Activated T-helper 17 cell treated with anti-CD3 and anti-CD28 coated beads, Interleukin-2, amount 50 U/mL, for 72 hours (primary cell): ENCODE measurements around the gene DLGAP1. TPM values are rescaled to one million over a fixed set of nuclear protein-coding genes. Genes with fewer than 3 reads are reported as not detected.

Experiments used
- ATAC-seq: fragments of 150-1000 bp; cut with Tn5 transposase; replicated peaks from 2 replicates; pipeline ENCODE4 v1.10.0; 2021; ENCODE audit warnings: mild to moderate bottlenecking, moderate library complexity
- H3K27ac Mint-ChIP-seq: one replicate; pipeline ENCODE4 v1.8.0; 2022; ENCODE audit warnings: mixed read lengths
- H3K27me3 Mint-ChIP-seq: one replicate; pipeline ENCODE4 v1.8.0; 2022; ENCODE audit warnings: mixed read lengths
- H3K36me3 Mint-ChIP-seq: one replicate; pipeline ENCODE4 v1.8.0; 2022; ENCODE audit warnings: low read depth, mild to moderate bottlenecking, mixed read lengths
- H3K4me1 Mint-ChIP-seq: one replicate; pipeline ENCODE4 v1.8.0; 2022; ENCODE audit warnings: mixed read lengths
- H3K4me3 Mint-ChIP-seq: one replicate; pipeline ENCODE4 v1.8.0; 2022; ENCODE audit warnings: mild to moderate bottlenecking, mixed read lengths
- H3K9me3 Mint-ChIP-seq: one replicate; pipeline ENCODE4 v1.8.0; 2022; ENCODE audit warnings: mixed read lengths
- total RNA-seq, 2 donors: library from RNA; stranded (reverse); gene quantifications; one replicate each; pipeline ENCODE4 v1.2.3, GENCODE V29; 2022

Gene DLGAP1
- total RNA-seq, 2 donors from 2014 or later: 1.1 to 1.2 TPM

GRCh38 chr18:4230450-4231168, 224.5 kb downstream of the DLGAP1 start:
- Mint-ChIP-seq H3K4me3 (no peak overlapping the region), H3K4me1 (no peaks in the 10 kb centered on the region), H3K27ac (no peak overlapping the region), H3K27me3 (no peaks in the 10 kb centered on the region), H3K9me3 (peaks cover 17% of the 10 kb centered on the region), H3K36me3 (no peaks in the 10 kb centered on the region)
- ATAC-seq: no peak

DNA sequence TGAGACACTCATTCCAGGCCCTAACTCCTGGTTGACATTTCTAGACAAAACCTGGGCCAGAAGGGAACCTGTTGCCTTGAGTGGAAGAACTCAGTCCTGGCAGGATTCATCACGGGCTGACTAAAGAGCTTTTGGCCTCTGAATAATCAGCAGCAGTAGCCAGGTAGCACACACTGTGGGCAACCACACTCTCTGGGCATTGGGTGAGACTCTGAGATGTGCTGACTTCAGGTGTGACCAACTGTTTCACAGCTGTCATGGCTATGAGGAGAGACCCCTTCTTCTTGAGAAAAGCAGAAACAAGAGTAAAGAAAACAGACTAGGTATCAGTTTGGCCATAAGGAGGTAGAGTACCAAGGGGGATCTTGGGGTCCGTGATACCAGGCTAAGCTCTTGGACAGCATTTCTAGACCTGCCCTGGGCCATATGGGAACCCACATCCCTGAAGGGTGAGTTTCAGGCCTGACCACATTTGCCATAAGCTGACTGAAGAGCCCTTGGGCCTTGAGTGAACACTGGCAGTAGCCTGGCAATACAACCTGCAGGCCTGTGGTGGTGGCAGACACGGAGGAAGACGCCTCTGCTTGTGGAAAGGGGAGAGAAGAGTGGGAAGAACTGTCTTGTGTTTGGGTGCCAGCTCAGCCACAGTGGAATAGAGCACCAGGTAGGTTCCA, 230.9 kb downstream of the DLGAP1 start:
- H3K27ac Mint-ChIP-seq: no peak overlapping the region
- no peak overlapping the region for H3K4me3 Mint-ChIP-seq
- no peaks in the 10 kb centered on the region for H3K36me3 Mint-ChIP-seq
- no peaks in the 10 kb centered on the region for H3K27me3 Mint-ChIP-seq
- no peak for ATAC-seq
- no peaks in the 10 kb centered on the region for H3K4me1 Mint-ChIP-seq
- peaks cover 10% of the 10 kb centered on the region for H3K9me3 Mint-ChIP-seq

- peaks cover 9% of the 10 kb centered on the region for H3K9me3 Mint-ChIP-seq
- H3K4me1 Mint-ChIP-seq: no peaks in the 10 kb centered on the region
- no peaks in the 10 kb centered on the region for H3K27me3 Mint-ChIP-seq
- no peak overlapping the region for H3K4me3 Mint-ChIP-seq
- H3K36me3 Mint-ChIP-seq: no peaks in the 10 kb centered on the region
- H3K27ac Mint-ChIP-seq: no peak overlapping the region
- no peak for ATAC-seq
Observed at GRCh38 chr18:4211111-4211837, 243.8 kb downstream of the DLGAP1 start.

- no peaks in the 10 kb centered on the region for H3K4me1 Mint-ChIP-seq
- no peak overlapping the region for H3K4me3 Mint-ChIP-seq
- no peak overlapping the region for H3K27ac Mint-ChIP-seq
- no peak for ATAC-seq
- H3K36me3 Mint-ChIP-seq: no peaks in the 10 kb centered on the region
- H3K9me3 Mint-ChIP-seq: peaks cover 13% of the 10 kb centered on the region
- no peaks in the 10 kb centered on the region for H3K27me3 Mint-ChIP-seq
Observed at GRCh38 chr18:4208366-4208765, 246.7 kb downstream of the DLGAP1 start.

DNA sequence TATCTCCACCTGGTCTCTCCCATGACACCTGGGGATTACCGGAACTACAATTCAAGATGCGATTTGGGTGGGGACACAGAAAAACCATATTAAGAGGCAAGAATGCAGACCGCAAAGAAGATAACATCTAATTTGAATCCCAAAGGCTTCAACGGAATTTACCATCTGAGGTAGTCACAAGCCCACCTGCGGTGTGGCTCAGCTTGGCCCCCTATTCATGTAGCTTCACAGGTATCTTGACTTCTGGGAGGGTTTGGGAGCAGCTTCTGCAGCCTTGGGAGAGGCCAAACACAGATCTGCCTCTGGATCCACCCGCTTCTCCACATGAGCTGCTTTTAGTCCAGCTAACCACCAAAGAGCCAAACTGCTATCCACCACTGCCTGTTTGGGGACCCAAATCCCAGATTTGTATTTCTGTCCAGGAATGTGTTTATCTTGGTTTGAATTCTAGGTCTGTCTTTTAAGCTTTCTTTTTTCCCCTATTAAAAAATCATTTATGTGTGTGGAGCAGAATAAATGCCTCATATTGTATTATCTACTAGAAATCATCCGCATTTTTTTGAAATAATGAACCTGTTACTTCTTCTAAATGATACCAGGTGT, 247.6 kb downstream of the DLGAP1 start:
- Mint-ChIP-seq H3K27me3 (no peaks in the 10 kb centered on the region), H3K4me1 (no peaks in the 10 kb centered on the region), H3K27ac (no peak overlapping the region), H3K36me3 (no peaks in the 10 kb centered on the region), H3K9me3 (peaks cover 13% of the 10 kb centered on the region), H3K4me3 (no peak overlapping the region)
- ATAC-seq: no peak

DNA sequence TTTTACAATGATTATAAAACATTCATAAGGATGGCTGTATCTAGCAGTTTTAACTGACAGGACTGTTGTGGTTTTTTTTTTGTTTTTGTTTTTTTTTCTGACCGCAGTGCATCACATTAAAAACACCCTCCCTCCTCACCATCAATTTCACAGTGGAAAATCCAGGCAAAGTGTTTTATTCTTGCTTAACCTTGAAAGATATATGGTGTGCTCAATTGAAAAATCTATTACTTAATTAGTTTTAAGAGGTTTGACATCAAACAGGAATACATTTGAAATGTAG, 250.7 kb downstream of the DLGAP1 start:
- no peak for ATAC-seq
- H3K36me3 Mint-ChIP-seq: no peaks in the 10 kb centered on the region
- H3K4me3 Mint-ChIP-seq: no peak overlapping the region
- no peaks in the 10 kb centered on the region for H3K4me1 Mint-ChIP-seq
- H3K27me3 Mint-ChIP-seq: no peaks in the 10 kb centered on the region
- H3K27ac Mint-ChIP-seq: no peak overlapping the region
- peaks cover 13% of the 10 kb centered on the region for H3K9me3 Mint-ChIP-seq

- H3K4me1 Mint-ChIP-seq: no peaks in the 10 kb centered on the region
- no peak overlapping the region for H3K4me3 Mint-ChIP-seq
- peaks cover 13% of the 10 kb centered on the region for H3K9me3 Mint-ChIP-seq
- no peaks in the 10 kb centered on the region for H3K36me3 Mint-ChIP-seq
- ATAC-seq: no peak
- H3K27me3 Mint-ChIP-seq: no peaks in the 10 kb centered on the region
- no peak overlapping the region for H3K27ac Mint-ChIP-seq
Observed at GRCh38 chr18:4203568-4204437, 251.3 kb downstream of the DLGAP1 start.

DNA sequence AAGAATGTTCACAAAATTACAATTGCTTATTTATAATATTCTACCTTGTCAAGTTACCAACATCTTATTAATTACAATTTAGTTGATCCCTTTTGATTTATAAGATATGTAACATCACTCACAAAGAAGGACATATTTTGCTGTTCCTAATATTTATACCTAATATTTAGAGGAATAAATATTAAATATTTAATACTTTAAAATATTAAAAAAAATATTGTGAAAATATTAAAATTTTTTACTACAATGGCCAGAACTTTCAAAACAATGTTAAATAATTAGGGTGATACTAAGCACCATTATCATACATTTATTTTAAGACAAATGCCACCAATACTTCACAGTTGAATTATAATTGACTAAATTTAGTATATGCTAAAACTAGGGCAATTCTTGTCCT, 254.7 kb downstream of the DLGAP1 start:
- Mint-ChIP-seq H3K4me1 (no peaks in the 10 kb centered on the region), H3K27ac (no peak overlapping the region), H3K36me3 (no peaks in the 10 kb centered on the region), H3K4me3 (no peak overlapping the region), H3K27me3 (no peaks in the 10 kb centered on the region), H3K9me3 (peaks cover 7% of the 10 kb centered on the region)
- no peak for ATAC-seq

GRCh38 chr18:4198956-4199355, 256.2 kb downstream of the DLGAP1 start:
- Mint-ChIP-seq H3K27me3 (no peaks in the 10 kb centered on the region), H3K27ac (no peak overlapping the region), H3K9me3 (peaks cover 7% of the 10 kb centered on the region), H3K36me3 (no peaks in the 10 kb centered on the region), H3K4me1 (no peaks in the 10 kb centered on the region), H3K4me3 (no peak overlapping the region)
- no peak for ATAC-seq

DNA sequence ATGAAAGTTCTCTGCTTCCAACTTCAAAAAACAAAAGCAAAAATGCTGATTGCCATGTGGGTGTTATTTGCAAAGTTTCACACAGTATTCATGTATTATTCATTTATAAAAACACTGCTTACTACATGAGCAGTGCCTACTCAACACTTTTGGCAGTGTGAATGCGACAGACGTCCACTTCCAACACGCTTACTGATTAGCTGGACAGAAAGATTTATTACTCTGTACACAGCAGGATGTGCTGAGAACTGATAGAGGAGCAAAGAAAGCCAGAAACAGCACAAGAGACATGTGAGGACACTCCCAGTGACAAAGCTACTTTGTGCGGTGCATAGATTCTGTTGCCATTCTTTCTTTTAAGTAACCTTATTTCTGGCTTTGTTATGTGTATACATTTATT, 258.8 kb downstream of the DLGAP1 start:
- no peak overlapping the region for H3K4me3 Mint-ChIP-seq
- no peak overlapping the region for H3K27ac Mint-ChIP-seq
- no peak for ATAC-seq
- H3K27me3 Mint-ChIP-seq: no peaks in the 10 kb centered on the region
- no peaks in the 10 kb centered on the region for H3K4me1 Mint-ChIP-seq
- H3K9me3 Mint-ChIP-seq: peaks cover 3% of the 10 kb centered on the region
- H3K36me3 Mint-ChIP-seq: no peaks in the 10 kb centered on the region

DNA sequence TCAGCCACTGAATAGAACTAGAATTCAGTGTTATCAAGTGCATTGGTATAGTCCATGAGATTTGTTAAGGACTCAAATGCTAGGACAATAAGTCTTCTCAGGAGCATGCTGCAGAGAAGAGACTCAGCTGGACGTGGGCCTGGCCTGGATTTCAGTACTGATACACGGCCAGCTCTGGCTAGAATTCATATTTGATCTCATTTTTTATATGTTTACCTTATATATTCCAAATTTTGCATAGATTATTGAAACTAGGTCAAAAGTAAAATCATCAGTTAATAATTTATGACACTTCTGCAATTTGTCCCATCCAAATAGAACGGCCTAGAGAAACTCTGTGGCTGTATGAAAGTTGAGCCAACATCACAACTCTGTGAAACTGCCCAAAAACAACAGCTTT, 262.0 kb downstream of the DLGAP1 start:
- no peak for ATAC-seq
- Mint-ChIP-seq H3K36me3 (no peaks in the 10 kb centered on the region), H3K4me1 (no peaks in the 10 kb centered on the region), H3K9me3 (peaks cover 3% of the 10 kb centered on the region), H3K4me3 (no peak overlapping the region), H3K27me3 (no peaks in the 10 kb centered on the region), H3K27ac (no peak overlapping the region)

DNA sequence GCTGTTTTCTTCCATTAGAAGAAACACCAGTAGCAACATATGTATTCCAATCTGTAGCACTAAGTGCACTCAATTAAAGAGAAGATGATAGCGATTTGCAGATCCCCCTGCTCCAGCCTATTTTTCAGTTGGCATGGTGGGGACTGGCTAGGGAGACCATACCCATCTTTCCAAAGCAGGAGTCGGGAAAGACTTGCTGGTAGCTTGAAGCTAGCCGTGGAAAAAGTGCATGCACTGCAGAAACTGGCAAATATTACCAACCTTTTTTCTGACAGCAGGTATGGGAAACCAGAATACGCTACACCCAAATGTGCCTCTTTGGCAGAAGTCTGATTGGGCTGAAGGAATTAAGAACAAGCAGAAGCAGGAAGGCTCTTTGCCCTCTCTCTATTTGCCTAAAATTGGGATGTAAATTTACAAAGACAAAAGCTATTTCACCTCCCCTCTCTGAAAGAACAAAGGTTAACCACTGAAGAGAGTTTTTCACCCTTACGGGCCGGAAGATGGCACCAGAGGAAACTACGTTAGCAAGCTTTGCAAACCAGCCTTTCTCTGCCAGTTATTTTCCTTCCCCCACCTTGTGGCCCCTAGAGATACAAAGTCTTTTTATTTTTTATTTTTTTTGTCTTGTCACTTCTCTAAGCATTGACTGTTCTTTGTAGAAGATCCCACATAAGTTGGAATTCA, 273.1 kb downstream of the DLGAP1 start:
- no peak overlapping the region for H3K4me3 Mint-ChIP-seq

GRCh38 chr18:4181086-4181485, 274.0 kb downstream of the DLGAP1 start:
- Mint-ChIP-seq H3K9me3 (peaks cover 5% of the 10 kb centered on the region), H3K4me1 (no peaks in the 10 kb centered on the region), H3K4me3 (no peak overlapping the region), H3K27ac (no peak overlapping the region), H3K27me3 (no peaks in the 10 kb centered on the region), H3K36me3 (no peaks in the 10 kb centered on the region)
- no peak for ATAC-seq

More for the DNA sequence above, 273.1 kb downstream of the DLGAP1 start:
- H3K27me3 Mint-ChIP-seq: no peaks in the 10 kb centered on the region
- H3K4me1 Mint-ChIP-seq: no peaks in the 10 kb centered on the region
- H3K27ac Mint-ChIP-seq: no peak overlapping the region
- H3K36me3 Mint-ChIP-seq: no peaks in the 10 kb centered on the region
- H3K9me3 Mint-ChIP-seq: peaks cover 5% of the 10 kb centered on the region
- no peak for ATAC-seq
